WTC11 (cell line): Measurements from ENCODE around the gene MOB4.

ENCODE experiments used
- ATF3 ChIP-seq: sonication (generic); formaldehyde crosslinking; conservative IDR thresholded peaks from 2 replicates; pipeline ENCODE4 v1.8.1; 2022; ENCODE audit warnings: mild to moderate bottlenecking, missing genetic modification reagents
- CBFB ChIP-seq: sonication (generic); formaldehyde crosslinking; IDR thresholded peaks from 2 replicates; pipeline ENCODE4 v1.8.1; 2022; ENCODE audit warnings: mild to moderate bottlenecking, low read depth, missing genetic modification reagents
- CREB1 ChIP-seq: sonication (generic); formaldehyde crosslinking; IDR thresholded peaks from 2 replicates; pipeline ENCODE4 v1.8.0; 2023; ENCODE audit warnings: mild to moderate bottlenecking, missing genetic modification reagents
- ESRRA ChIP-seq: sonication (generic); formaldehyde crosslinking; IDR thresholded peaks from 2 replicates; pipeline ENCODE4 v1.8.1; 2022; ENCODE audit warnings: mild to moderate bottlenecking, missing genetic modification reagents, borderline replicate concordance
- JUN ChIP-seq: sonication (generic); formaldehyde crosslinking; IDR thresholded peaks from 2 replicates; pipeline ENCODE4 v1.8.0; 2023; ENCODE audit warnings: mild to moderate bottlenecking, missing genetic modification reagents
- KAT7 ChIP-seq: sonication (generic); formaldehyde crosslinking; IDR thresholded peaks from 2 replicates; pipeline ENCODE4 v1.8.1; 2023; ENCODE audit warnings: missing genetic modification reagents, mild to moderate bottlenecking, borderline replicate concordance
- SMAD4 ChIP-seq: sonication (generic); formaldehyde crosslinking; IDR thresholded peaks from 2 replicates; pipeline ENCODE4 v1.8.0; 2022; ENCODE audit warnings: mild to moderate bottlenecking, missing genetic modification reagents
- TEAD1 ChIP-seq: sonication (generic); formaldehyde crosslinking; IDR thresholded peaks from 2 replicates; pipeline ENCODE4 v1.8.0; 2022; ENCODE audit warnings: mild to moderate bottlenecking, missing genetic modification reagents
- USF1 ChIP-seq: sonication (generic); formaldehyde crosslinking; IDR thresholded peaks from 2 replicates; pipeline ENCODE4 v1.8.0; 2022; ENCODE audit warnings: mild to moderate bottlenecking, missing genetic modification reagents
- ZNF232 ChIP-seq: sonication (generic); formaldehyde crosslinking; IDR thresholded peaks from 2 replicates; pipeline ENCODE4 v1.8.0; 2022; ENCODE audit warnings: mild to moderate bottlenecking, missing genetic modification reagents
- ZNF263 ChIP-seq: sonication (generic); formaldehyde crosslinking; IDR thresholded peaks from 2 replicates; pipeline ENCODE4 v1.8.1; 2022; ENCODE audit warnings: low read depth, mild to moderate bottlenecking, moderate library complexity, missing genetic modification reagents
- TF ChIP-seq, protein P1 (sequence below): sonication (generic); formaldehyde crosslinking; IDR thresholded peaks from 2 replicates; pipeline ENCODE4 v1.8.0; 2023; ENCODE audit warnings: missing genetic modification reagents
- TF ChIP-seq, protein P2 (sequence below): sonication (generic); formaldehyde crosslinking; IDR thresholded peaks from 2 replicates; pipeline ENCODE4 v1.8.0; 2022; ENCODE audit warnings: mild to moderate bottlenecking, missing genetic modification reagents
- TF ChIP-seq, protein P3 (sequence below): fragments of 200-600 bp; IDR thresholded peaks from 2 replicates; pipeline ENCODE4 v1.8.0; 2022; ENCODE audit warnings: antibody characterized with exemption

DNA sequence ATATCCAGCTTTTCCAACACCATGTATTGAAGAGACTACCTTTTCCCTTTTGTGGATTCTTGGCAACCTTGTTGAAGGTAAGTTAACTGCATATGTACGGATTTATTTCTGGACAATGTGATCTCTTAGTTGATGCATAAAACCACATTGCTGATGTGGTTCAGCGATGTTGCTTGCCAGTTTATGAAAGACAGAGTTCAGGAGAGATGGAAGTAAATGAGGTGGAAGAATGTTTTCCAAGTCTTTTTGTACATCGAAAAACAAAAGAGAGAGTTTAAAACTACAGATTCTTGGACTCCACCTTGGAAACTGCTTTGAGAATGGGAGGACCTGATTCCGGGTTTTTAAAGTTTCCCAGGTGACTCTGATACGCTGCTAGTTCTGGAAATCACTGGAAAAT is 43.8 kb downstream of the MOB4 start:
- TF ChIP-seq, protein P1, sequence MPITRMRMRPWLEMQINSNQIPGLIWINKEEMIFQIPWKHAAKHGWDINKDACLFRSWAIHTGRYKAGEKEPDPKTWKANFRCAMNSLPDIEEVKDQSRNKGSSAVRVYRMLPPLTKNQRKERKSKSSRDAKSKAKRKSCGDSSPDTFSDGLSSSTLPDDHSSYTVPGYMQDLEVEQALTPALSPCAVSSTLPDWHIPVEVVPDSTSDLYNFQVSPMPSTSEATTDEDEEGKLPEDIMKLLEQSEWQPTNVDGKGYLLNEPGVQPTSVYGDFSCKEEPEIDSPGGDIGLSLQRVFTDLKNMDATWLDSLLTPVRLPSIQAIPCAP (CRISPR knock-in tag): no peak
- TF ChIP-seq, protein P2, sequence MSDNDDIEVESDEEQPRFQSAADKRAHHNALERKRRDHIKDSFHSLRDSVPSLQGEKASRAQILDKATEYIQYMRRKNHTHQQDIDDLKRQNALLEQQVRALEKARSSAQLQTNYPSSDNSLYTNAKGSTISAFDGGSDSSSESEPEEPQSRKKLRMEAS (CRISPR knock-in tag): no peak
- TF ChIP-seq TEAD1 (CRISPR knock-in tag): no peak
- TF ChIP-seq, protein P3, sequence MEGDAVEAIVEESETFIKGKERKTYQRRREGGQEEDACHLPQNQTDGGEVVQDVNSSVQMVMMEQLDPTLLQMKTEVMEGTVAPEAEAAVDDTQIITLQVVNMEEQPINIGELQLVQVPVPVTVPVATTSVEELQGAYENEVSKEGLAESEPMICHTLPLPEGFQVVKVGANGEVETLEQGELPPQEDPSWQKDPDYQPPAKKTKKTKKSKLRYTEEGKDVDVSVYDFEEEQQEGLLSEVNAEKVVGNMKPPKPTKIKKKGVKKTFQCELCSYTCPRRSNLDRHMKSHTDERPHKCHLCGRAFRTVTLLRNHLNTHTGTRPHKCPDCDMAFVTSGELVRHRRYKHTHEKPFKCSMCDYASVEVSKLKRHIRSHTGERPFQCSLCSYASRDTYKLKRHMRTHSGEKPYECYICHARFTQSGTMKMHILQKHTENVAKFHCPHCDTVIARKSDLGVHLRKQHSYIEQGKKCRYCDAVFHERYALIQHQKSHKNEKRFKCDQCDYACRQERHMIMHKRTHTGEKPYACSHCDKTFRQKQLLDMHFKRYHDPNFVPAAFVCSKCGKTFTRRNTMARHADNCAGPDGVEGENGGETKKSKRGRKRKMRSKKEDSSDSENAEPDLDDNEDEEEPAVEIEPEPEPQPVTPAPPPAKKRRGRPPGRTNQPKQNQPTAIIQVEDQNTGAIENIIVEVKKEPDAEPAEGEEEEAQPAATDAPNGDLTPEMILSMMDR: no peak
- no peak for TF ChIP-seq CREB1 (CRISPR knock-in tag)
- TF ChIP-seq SMAD4: no peak
- TF ChIP-seq ZNF232: no peak
- no peak for TF ChIP-seq USF1
- TF ChIP-seq ESRRA (CRISPR knock-in tag): no peak
- TF ChIP-seq KAT7 (CRISPR knock-in tag): no peak
- TF ChIP-seq JUN (CRISPR knock-in tag): no peak
- TF ChIP-seq ATF3: no peak
- TF ChIP-seq ZNF263 (CRISPR knock-in tag): no peak
- no peak for TF ChIP-seq CBFB
